NCI-H1436 (cell line): Measurements from ENCODE around the gene CDK14.
"Not testable (repeated sequence)": the region's sequence is repeated elsewhere in the genome, so short reads cannot be mapped to it uniquely, and the experiment has no call there.

ENCODE experiments used
- DNase-seq: peaks from one replicate; lab custom pipeline; 2025; lab: John Stamatoyannopoulos, UW

Gene CDK14

DNA sequence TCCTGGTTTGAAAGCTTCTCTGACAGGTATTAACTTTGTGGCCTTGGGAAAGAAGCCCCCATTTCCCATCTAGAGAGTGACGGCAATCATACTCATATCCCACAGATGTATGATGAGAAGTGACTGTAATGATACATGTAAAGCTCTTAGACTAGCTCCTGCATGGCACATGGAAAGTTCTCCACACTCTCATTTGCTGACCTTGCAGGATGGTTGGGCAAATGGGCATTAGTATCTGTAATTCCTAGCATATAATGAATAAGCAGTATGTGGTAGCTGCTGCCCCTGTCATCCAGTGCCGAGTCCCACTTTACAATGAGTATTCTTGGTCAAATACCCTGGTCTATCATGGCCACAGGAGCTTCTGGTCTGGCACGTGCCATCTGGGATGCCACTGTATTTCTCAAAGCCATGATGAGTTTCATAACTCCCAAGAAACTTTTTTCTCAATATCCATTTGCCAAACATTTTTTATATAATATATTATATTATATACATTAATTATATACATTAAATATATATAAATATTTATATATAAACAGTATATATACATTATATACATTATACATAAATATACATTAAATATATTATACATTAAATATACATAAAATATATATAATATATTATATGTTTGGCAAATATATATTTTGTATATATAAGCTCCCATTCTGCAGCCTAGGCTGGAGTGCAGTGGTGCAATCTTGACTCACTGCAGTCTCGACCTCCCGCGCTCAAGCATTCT is 561.6 kb downstream of the CDK14 start:
- DNase-seq: no peak

- no peak for DNase-seq
These were observed 566.3 kb downstream of the CDK14 start for GRCh38 chr7:91162436-91162835.

DNA sequence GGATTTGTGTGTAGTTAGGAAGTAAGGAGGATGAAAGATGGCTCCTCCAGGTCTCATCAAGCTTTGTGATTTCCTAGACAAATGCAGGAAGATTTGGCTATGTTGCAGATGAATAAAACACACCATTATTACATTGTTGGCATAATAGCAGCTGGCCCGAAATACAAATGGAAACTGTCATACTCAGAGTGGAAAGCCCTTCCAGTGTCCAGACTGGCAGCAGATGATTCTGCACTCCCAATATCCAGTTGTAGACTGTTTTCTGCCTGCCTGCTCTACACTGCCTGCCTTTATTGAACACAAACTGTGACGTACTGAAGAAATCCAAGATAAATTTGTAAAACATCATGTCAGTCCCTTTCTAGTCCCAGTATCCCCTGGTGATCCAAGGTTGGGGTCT is 568.4 kb downstream of the CDK14 start:
- no peak for DNase-seq

- DNase-seq: no peak
These were observed 569.1 kb downstream of the CDK14 start for GRCh38 chr7:91165006-91165845.

DNA sequence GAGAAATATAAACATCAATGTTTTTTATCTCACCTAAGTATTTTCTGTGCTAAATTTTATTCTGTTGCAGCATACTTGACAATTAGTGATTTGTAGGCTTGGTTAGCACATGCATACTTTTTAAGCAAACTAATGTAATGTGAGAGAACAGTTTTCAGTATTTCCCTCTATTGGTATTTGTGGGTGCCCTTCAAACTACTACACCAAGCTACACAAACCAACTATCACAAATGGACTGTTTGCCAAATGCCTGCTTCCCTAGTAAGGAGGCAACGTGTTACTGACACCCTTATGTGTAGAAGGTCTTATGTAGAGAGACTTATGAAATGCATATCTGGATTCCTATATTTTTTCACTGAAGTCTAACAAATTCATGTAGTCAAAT is 569.7 kb downstream of the CDK14 start:
- no peak for DNase-seq

- DNase-seq: no peak
These were observed 573.0 kb downstream of the CDK14 start for GRCh38 chr7:91168871-91169829.

DNA sequence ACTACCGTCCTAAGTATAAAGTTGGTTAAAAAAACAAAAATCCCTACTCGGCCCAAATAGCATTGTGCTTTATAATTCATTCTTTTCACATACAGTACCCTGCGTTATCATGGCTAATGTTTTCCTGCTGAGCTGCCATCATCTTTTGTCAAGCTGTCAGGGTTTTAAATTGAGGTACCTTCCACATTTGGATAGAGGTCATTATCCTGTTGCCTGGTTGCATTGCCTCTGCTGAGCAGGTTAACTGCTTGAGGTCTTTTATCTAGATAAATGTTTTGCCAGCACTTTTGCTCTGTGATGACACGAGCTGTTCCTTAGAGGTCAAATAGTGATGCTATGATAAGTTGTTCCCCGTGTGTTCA is 573.7 kb downstream of the CDK14 start:
- DNase-seq: no peak

DNA sequence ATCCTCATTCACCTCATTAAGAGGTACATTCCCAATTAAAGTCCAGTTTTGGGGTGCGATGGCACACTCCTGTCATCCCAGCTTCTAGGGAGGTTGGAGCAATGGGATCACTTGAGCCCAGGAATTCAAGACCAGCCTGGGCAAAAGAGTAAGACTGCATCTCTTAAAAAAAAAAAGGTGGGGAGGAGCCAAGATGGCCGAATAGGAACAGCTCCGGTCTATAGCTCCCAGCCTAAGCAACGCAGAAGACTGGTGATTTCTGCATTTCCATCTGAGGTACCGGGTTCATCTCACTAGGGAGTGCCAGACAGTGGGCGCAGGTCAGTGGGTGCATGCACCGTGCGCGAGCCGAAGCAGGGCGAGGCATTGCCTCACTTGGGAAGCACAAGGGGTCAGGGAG is 577.1 kb downstream of the CDK14 start:
- not testable (repeated sequence) for DNase-seq

- DNase-seq: no peak
These were observed 584.6 kb downstream of the CDK14 start for GRCh38 chr7:91180746-91181145.

GRCh38 chr7:91181949-91182348 is 585.8 kb downstream of the CDK14 start:
- DNase-seq: no peak

DNA sequence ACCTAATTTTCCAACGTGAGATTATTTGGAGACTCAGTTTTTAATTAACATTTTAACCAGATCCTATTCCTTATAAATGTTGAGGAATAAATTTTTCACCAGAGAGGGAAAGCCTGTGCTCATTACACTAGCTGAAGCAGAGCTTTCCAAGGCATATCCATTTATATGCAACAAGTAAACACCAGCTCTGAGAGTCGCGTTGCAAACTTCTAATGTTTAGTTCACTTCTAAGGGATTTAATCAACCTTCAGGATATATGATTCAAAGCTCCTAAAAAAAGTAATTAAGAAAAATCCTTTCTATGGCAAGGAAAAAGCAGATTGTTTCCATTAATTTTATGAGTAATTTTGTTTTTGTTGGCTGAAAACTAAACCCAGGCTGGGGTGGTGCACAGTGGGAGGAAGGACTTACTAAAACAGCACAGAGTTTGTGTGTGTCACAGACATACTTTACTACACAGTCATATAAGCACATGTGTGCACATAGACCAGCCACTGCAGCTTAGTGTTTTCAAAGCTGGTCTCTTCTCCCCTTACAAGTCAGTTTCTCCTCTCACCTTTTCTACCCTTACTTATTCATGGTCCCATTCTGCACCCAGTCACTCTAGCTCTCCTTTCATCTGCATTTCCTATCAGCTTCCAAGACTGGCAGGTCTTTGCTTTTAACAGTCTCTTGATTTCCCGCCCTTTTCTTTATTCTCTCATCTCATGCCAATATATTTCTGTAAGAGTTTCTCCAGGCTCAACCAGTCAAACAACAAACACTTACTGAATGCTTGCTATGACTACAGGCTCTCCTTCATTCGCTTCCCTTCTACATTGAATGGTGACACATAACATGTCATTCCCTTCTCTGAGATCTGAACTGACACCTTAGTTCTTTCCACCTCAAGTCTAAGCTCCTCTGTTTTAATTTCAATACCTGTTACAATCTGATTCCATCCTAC is 587.0 kb downstream of the CDK14 start:
- DNase-seq: no peak

DNA sequence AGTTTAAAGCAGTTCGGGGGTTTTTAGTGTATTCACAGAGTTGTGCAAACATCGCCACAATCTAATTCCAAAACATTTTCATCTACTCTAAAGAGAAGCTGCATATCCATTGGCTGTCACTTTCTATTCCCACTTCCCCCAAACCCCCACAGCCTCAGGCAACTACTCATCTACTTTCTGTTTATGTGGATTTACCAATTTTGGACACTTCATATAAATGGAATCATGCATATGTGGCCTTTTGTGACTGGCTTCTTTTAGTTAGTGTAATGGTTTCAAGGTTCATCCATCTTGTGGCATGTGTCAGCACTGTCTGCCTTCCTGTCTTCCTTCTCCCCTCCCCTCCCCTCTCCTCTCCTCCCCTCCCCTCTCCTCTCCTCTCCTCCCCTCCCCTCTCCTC is 589.6 kb downstream of the CDK14 start:
- no peak for DNase-seq

DNA sequence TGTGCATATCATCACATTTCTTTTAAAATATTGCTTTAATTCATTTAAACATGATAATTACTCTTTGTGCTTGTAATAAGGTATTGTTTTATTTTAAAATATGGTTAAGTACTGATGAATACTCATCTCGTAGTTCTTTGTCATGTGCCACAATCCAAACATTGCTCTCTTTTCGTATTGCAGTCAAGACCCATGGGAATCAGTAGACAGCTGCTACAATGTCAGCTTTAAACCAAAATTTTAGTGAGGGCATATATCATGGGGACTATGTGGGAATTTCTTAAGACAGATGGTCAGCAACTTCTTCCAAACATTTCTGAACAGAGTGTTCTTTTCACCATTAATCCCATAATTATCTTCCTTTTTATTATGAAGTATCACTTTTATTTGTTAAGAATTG is 590.9 kb downstream of the CDK14 start:
- DNase-seq: no peak

DNA sequence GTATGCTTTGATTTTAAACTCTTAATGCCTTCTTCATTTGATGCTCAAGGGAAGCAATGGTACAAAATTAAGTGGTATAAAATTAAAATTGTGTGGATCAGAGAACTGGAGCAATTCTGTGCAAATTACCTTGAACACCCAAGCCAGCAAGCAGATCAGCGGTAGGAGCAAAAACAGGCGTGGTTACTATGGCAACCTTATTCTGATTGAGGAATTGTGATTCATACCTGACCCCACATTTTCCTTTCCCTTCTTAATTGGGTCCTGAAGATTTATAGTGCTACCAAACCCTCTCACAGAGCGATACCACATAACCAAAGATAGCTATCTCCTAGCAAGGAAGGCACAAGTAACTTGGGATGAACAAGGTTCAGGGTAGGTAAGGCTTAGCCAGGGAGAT is 595.6 kb downstream of the CDK14 start:
- DNase-seq: no peak

DNA sequence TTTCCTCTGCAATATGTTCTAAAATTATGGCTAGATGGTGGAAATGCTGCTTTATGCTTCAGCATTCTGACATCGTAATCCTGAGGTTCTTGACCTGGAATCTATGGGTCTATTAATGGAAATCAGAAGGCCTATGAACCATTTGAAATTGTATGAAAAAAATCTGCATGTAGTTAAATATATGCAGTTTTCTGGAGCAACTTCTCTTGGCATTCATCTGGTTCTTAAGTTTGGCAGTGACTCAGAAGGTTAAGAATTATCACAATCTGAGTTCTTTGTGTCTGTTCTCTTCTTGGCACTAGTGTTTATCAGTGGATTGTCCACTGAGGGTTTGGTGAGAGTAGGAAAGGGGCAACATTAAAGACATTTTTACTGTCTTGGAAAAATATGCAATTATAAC is 597.0 kb downstream of the CDK14 start:
- no peak for DNase-seq

DNA sequence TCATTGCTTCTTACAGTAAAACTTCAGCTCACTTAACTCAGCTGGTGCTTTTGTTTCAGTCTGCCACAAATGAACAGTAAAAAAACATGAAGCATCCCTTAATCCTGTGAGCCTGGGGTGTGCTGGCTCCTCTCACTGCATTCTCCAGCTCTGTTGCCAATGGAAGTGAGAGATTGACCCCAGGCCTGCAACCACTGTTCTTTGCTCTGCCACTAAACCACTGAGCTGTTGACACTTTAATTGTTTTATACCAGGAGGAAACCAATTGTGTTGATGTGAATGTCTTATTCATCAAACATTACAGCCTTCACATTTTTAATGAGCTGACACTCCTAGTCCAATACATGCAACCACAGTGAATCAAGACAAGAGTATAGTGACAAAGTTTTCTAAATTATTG is 598.7 kb downstream of the CDK14 start:
- no peak for DNase-seq

DNA sequence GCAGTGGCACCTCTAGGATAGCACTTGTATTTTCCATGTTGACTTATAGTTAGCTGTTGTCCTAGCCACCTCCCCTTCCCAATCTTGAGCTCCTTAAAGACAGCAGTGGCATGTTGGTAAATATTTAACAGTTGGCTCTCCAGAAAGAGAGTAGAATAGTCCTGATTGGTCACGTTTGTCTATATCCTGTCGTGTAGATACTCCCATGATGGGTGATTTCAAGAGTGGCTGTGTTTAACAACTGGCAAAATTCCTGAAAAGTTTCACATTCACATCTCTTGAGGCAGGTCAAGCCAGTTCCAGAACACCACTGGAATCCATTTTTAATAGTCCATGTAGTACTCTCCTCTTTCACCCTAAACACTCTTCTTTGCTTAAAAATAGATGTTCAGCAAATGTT is 599.9 kb downstream of the CDK14 start:
- no peak for DNase-seq

GRCh38 chr7:91198371-91198770 is 602.2 kb downstream of the CDK14 start:
- DNase-seq: no peak

- no peak for DNase-seq
These were observed 603.5 kb downstream of the CDK14 start for GRCh38 chr7:91199601-91200000.

GRCh38 chr7:91201442-91202113 is 605.5 kb downstream of the CDK14 start:
- DNase-seq: peak; percentile 88
